ENCODE results near the gene AGAP1.

The AGAP1 gene

DNA sequence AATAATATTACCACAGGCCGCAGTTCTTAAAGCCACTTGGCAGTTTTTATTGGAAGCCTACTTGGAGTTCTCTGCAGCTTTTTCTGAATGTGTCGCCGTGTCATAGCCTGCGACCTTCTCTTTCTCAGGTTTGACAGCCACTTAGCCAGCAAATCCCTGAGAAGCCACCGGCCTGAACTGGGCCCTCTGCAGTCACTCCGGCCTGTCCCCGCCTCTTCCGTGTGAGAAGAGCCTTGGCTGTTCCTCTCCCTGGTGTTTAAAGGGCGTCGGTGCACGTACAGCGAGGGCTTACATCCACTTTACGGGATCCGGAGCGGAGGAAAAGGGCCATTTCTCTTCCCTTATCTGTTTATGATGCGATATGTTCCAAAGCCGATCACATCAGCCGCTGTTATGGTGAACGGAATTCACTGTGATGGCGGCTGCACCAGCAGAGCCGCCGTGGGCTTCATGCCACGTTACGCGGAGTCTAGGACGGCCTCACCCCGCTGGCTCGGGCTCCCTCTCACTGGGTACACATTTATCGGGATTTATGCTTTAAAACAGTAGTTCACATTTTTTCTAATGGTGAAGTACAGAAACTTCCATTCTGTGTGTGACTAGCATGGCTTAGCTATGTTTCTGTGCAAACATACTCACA, 607.6 kb downstream of the AGAP1 start:
- no peak for DNase-seq (ENCODE audit: low read depth)

DNA sequence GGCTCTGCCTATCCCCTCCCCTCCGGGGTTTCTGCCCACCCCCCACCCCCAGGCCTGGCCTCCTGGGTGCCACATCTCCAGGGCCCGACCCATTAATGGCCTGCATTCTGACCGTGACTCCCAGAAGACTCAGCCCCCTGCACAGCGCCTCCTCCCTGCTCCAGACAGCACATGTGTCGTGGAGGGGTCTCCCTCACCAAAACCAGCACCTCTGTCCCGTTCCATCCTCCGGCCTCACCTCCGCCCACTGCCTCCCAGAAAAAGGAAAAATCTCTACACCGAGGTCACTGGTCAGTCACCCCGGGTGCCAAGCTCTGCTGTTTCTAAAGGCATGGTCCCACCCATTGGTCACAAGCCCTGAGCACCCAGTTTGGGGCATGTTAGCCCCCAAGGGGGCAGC, 609.1 kb downstream of the AGAP1 start:
- DNase-seq (ENCODE audit: low read depth): no peak

GRCh38 chr2:236103981-236104380, 610.1 kb downstream of the AGAP1 start:
- DNase-seq (ENCODE audit: low read depth): no peak

GRCh38 chr2:236105955-236106607, 612.2 kb downstream of the AGAP1 start:
- DNase-seq (ENCODE audit: low read depth): no peak

DNA sequence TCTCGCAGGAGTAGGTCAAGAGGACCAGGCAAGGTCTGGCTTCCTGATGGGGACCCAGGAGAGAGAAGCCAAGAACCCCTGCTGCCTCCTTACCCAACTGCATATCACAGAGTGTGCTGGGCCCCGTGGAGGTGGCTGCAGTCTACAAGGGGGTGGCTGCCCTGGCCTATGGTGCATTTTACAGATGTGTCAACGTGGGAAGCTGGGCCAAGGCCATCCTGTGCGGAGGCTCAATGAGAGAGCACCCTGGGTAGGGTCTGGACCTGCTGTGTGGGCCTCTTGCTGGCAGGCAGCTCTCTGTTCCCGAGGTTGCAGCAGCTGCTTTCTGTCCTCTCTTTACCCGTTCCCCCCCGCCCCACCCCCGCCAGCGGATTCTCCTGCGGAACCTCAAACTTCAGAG, 612.9 kb downstream of the AGAP1 start:
- no peak for DNase-seq (ENCODE audit: low read depth)

GRCh38 chr2:236107536-236107935, 613.7 kb downstream of the AGAP1 start:
- DNase-seq (ENCODE audit: low read depth): no peak

DNA sequence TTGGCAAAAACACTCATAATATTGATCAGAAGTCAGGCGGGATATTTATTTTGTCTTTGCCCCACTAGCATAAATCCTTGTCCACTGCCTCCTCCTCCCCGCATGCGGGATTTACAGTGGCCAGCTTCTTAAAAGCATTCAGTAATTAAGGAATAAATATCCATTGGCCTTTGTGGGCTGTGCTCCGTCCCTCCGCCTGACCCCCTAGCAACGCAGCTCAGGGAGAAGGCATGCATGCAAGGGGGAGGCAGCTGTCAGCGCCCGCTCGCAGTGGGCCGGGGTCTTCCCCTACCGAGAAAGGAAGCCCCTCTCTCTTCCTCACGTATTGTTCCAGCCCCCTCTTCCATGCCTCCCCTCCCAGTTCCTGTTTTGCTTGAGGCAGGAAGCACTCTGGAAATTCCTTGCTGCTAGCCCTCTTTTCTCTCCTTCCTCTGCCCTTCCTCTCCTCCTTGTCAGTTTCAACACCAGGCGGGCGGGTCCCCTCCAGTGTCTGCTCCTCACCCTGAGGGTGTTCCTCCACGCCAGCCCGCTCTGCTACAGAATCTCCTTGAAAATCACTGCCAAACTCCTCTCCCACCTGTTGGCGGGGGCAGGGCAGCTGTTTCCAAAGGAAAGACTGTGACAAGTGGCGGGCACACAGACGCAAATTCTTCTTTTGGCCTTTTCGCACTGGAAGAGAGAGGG, 614.2 kb downstream of the AGAP1 start:
- no peak for DNase-seq (ENCODE audit: low read depth)

DNA sequence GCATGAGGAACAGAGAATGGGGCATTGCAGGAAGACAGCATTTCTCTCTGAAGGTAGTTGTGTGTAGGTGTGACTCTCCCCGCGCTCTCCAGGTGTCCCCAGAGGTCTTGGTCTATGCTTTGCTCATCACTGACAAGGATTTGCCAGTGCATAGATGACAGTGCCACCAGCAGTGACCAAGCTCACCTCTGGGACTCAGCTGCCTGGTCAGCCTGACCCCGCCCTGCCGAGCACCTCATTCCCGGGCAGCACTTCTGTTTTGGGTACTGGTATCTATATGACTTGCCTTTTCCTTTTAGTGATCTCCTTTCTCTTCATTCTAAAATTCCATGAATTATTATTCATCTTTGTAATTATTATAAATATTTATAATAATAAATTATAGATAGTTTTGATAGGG, 615.2 kb downstream of the AGAP1 start:
- DNase-seq (ENCODE audit: low read depth): no peak

DNA sequence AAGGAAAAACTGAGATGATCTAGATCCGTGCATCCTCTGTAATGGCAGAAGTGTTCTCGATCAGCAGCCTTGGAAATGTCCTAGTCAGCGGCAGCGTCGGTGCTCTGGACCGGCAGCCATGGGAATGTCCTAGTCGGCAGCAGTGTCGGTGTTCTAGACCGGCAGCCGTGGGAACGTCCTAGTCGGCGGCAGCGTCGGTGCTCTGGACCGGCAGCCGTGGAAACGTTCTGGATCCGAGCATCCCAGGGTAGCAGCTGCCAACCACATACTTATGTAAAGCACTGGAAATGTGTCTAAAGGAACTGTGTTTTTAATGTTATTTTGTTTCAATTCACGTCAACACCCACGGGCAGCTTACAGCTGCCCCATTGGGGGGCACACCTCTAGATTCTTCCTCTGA, 615.6 kb downstream of the AGAP1 start:
- DNase-seq (ENCODE audit: low read depth): no peak

GRCh38 chr2:236112466-236112865, 618.6 kb downstream of the AGAP1 start:
- no peak for DNase-seq (ENCODE audit: low read depth)

GRCh38 chr2:236113425-236113824, 619.6 kb downstream of the AGAP1 start:
- no peak for DNase-seq (ENCODE audit: low read depth)

DNA sequence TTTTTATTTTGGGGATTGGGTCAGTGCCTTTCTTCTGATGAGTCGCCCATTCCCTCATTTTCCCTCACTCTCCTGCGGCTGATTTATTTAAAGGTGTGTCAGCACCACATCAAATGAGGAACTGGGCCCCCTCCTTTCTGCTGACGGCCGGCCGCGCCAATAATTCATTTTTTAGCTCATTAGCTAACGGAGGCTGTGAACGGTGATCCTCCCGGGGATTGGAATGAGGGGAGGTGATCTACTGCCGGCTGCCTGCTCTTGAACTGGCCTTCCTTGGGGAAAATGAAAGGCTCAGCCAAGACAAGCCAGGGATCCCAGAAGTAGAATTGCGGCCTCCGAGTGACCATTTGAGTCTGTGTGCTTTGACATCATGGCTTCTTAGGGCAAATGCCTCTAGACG, 620.1 kb downstream of the AGAP1 start:
- no peak for DNase-seq (ENCODE audit: low read depth)

- DNase-seq (ENCODE audit: low read depth): no peak
Observed at GRCh38 chr2:236114959-236115358, 621.1 kb downstream of the AGAP1 start.

DNA sequence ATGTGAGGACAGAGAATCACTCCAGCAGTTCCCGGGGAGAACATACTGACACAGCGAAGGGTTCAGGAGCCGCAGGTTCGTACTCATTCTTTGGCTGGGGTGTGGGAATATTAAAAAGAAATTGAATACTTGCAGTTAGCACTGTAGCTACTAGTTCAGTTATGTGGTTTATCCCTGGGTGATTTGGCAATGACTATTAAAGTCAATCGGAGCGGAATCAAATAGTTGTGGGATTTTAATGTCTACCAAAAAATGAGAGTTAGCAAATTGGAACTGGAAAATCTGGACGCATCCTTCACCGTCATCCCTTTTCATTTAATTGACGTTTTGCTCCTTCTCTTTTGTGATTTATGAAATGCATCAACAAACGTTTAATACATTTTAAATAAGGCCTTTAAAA, 623.6 kb downstream of the AGAP1 start:
- no peak for DNase-seq (ENCODE audit: low read depth)

DNA sequence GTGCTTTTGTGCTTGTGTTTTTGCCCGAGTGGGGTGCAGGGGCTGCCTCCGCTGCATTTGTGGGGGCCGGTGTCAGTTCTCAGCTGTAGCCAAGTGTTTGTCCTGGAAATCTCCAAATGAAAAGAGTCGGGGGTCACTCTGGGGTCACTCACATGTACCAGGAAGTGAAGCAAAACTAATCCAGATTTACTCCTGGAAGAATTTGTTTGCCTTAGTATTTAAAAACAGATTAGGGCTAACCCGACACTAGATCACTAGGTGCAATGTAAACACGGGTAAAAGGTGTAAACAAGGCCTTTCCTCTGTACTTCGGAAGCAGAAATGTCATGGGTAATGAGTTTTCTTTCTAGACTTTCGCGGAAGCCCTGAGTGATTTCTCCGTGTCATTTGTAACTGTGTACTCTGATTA, 624.0 kb downstream of the AGAP1 start:
- no peak for DNase-seq (ENCODE audit: low read depth)

GRCh38 chr2:236119003-236119402, 625.2 kb downstream of the AGAP1 start:
- no peak for DNase-seq (ENCODE audit: low read depth)

- DNase-seq (ENCODE audit: low read depth): no peak
Observed at GRCh38 chr2:236119476-236119875, 625.6 kb downstream of the AGAP1 start.

GRCh38 chr2:236120141-236120601, 626.3 kb downstream of the AGAP1 start:
- no peak for DNase-seq (ENCODE audit: low read depth)

GRCh38 chr2:236120829-236121228, 627.0 kb downstream of the AGAP1 start:
- DNase-seq (ENCODE audit: low read depth): no peak

- DNase-seq (ENCODE audit: low read depth): no peak
Observed at GRCh38 chr2:236121546-236121945, 627.7 kb downstream of the AGAP1 start.

DNA sequence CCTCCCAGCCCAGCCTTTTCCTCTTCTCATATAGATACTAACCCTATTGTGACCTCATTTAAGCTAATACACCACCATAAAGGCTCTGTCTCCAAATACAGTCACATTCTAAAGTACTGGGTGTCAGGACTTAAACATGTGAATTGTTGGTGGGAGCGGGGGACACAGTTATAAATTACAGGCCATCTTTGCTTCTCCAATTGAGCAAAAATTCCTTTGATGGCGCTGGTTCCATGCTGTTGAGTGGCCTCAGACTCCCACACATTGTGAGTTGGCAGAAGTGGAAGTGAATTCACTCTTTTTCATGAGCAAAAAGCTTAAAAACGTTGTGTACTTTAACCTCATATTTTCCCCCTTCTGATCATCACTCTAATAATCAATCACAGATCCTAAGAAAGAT, 628.4 kb downstream of the AGAP1 start:
- no peak for DNase-seq (ENCODE audit: low read depth)

- no peak for DNase-seq (ENCODE audit: low read depth)
Observed at GRCh38 chr2:236123716-236124115, 629.9 kb downstream of the AGAP1 start.

DNA sequence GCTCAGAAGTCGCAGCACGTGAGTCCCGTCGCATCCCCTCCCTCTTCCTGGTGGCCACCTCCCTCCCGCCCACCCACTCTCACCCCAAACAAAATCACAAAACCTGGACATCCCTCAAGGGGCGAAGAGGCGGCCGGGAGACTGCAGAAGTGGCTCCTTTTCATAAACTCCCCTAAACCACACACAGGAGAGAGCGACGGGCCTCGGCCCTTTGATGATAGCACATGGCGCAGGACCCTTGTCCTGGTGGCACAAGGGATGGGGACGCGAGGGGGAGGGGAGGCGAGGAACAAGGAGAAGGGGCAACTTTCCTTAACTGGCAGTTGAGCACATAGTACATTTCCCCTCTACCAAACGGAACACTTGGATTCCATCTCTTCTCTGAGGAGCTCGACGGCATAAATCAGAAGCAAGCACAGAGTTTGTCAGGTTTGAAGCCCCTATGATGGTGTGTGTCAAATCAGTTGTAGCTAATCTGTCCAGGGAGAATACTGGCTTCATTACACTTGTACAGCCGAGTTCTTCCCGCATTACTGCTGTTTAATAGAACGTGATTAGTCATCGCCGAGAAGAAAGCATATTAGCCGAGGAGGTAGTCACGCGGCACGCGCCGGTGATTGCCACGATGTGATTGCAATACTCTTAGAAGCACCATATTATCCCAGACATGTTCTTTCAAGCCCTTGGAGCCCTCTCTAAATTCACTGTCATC, 630.5 kb downstream of the AGAP1 start:
- DNase-seq (ENCODE audit: low read depth): no peak

Data from GM04504 (cell line).